GM18951 (cell line): Measurements from ENCODE around the gene MYL6B.

ENCODE experiments used
- POLR2A ChIP-seq: IDR thresholded peaks from 4 replicates; pipeline ENCODE4 v1.6.1; 2011; ENCODE audit warnings: mild to moderate bottlenecking; ENCODE audit not compliant: insufficient read length, insufficient read depth; ENCODE audit errors: extremely low read depth
- in situ Hi-C: fragments of 300-500 bp; cut with MboI; formaldehyde crosslinking; loops from one replicate; pipeline ENCODE4 v1.12.0; 2022; ENCODE audit warnings: low sequenced_read_pairs, mixed read lengths, inconsistent platforms; ENCODE audit not compliant: unreplicated experiment

MYL6B gene

DNA sequence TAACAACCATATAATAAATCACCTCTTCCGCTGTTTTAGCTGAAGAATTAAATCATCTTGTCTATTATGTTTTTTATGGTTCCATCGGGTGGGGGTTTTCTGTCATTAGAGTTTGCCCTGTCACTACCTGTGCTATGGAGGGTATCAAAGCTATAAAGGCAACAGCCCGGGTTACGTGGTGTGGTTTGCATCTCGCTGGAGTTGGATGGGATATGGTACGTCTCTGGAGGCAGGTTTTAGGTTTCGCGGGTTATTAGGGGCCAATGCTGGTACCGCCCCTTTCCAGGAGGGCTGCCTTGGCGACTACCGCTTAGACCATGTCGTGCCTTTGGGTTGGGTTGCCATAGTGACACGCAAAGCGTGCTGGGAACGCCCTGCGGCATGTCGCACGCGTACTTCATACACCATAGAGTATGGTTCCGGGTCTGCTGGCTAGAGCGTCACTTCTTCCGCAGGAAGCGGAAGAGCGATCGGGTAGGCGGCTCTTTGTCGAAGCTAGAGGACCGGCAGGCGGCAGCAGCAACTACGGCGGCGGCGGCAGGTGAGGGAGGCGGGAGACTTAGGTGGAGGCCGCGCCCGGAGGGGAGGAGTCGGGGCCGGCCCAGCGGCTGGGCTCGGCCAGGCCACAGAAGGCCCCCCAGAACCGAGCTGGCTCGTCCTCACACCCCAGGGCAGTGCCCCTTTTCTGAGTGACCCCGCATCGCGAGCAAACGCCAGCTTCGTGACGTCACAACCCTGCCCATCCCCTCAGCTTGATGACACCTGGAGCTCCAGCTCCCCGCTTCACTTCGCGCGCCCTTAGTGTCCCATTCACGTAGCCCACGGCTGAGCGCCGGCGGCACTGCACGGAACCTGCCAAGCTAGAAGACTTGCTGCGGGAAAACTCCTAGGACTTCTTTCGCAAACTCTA lies 34.4 kb upstream of the MYL6B start, which contains the start of gene ZC3H10:
TSS of gene ZC3H10 (plus strand) at position 489 of the 910 bp plus-strand sequence. CDS start 2,297 bp downstream, outside the sequence.
- peak; percentile 97 for TF ChIP-seq POLR2A
- in situ Hi-C loops: no loop called here

DNA sequence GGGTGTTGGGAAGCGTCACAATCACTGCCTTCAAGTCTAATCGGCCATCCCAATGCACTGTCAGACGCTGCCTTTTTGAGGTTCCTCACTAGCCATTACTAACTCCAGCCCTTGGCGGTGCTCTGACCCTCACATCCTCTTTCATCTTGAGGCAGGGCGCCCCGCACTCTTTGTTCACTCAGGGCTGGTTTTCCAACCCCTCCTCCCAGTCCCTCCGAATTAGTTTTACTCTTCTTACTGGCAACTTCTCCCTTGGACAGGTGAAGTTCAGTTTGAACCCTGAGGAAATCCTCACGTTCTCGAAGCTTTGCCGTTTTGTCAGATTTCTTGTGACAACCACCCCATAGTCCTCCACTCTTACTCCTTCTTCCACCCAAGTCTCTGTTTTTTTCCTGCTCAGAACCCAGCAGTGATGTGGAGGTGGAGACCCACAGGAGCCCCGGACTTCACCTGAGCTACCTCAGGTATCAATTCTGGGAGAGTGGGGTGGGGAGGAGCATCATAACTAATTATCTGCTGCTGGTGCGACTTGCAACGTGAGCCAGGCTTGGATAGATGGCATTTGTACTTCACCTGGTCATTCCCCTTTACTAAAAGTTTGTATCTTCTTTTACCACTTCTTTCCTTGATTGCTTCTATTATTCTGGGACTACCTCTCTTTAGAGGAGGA lies 33.6 kb upstream of the MYL6B start:
- in situ Hi-C loops: no loop called here
- no peak for TF ChIP-seq POLR2A

DNA sequence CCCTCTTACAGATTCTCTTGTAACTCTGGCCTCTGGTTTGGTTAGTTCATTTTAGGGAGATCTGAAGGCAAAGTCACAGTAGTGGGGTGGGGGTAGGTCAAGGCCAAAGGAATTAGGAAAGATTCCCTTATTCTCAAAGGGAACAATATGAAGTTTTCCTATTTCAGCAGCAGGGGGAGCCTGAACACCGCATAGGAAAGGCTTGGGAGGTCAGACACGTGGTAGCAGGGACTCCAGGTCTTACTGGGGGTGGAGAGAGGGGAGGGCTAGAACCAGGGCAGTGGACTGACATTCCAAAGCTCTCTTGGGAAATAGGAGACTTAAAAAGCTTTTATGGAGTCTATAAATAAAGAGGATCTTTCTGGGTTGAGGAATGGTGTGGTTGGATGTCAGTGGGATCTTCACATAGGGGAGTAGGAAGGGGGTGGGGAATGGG lies 33.0 kb upstream of the MYL6B start:
- TF ChIP-seq POLR2A: no peak
- in situ Hi-C loops: no loop called here

DNA sequence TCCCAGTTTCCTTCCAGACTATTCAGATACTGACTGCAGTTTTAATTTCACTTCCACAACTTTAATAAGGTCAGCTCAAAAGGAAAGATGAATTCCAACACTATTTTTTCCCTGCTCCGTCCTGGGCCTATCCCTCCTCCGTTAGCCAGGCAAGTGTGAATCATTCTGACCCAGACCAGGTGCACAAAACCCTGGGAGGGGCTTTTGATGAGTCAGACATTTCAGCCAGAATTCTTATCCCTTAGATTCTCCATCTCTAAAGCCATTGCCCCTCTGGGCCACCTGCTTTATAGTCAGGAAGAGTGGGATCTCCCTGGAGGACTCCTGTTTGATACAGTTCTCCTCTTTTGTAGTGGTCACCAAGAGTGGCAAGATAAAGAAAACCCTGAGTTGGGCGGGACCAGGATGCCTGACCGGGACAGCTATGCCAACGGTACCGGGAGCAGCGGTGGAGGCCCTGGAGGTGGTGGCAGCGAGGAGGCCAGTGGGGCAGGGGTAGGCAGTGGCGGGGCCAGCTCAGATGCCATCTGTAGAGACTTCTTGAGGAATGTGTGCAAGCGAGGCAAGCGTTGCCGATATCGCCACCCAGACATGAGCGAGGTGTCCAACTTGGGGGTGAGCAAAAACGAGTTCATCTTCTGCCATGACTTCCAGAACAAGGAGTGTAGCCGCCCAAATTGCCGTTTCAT lies 32.1 kb upstream of the MYL6B start:
- in situ Hi-C loops: no loop called here
- TF ChIP-seq POLR2A: no peak

DNA sequence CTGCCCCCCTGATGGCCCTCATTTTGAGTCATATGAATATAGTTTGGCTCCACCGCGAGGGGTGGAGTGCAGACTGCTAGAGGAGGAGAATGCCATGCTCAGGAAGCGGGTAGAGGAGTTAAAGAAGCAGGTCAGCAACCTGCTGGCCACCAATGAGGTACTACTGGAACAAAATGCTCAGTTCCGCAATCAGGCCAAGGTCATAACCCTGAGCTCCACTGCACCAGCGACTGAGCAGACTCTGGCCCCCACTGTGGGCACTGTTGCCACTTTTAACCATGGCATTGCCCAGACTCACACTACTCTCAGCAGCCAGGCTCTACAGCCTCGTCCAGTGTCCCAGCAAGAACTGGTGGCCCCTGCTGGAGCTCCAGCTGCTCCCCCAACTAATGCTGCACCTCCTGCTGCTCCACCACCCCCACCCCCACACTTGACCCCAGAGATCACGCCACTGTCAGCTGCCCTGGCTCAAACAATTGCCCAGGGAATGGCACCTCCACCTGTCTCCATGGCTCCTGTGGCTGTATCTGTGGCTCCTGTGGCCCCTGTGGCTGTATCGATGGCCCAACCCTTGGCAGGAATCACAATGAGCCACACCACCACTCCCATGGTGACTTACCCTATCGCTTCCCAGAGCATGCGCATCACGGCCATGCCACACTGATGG lies 31.1 kb upstream of the MYL6B start:
- in situ Hi-C loops: no loop called here
- TF ChIP-seq POLR2A: no peak

DNA sequence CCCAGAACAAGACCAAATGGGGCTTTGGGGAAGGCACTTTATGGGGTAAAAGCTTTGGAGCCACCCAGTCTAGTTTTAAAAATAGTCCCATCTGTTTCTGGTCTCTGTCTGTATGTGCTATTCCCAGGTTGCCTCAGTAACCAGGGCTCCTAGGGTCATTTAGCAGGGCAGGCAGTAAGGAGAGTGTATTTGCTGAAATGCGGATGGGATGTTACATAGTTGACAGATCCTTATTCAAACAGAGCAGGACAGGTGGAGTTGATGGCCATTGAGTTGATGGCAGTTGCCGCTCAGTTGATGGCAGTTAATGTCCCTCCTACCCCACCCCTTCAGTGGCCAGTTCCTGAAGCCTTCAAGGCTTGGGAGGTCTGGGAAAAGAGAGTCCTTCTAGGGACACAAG lies 29.8 kb upstream of the MYL6B start:
- in situ Hi-C loops: no loop called here
- no peak for TF ChIP-seq POLR2A

DNA sequence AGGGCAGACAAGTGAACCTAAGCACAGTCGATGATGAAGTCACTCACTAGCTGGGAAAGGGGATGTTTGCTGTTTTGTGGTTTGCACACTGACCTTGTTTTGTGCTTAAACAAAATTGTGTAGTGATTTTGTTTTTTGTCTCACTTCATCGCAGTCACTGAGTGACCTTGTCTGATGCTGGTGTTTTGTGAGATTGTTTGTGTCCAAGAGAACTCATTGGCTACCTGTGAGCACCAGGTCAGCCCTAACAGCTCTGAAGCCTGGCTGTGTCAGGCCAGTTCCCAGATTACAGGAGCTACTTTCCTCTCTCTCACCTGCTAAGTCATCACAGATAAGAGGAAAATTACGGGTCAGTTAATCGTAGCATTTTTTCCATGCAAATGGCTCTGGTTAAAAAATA lies 28.3 kb upstream of the MYL6B start:
- in situ Hi-C loops: no loop called here
- TF ChIP-seq POLR2A: no peak

DNA sequence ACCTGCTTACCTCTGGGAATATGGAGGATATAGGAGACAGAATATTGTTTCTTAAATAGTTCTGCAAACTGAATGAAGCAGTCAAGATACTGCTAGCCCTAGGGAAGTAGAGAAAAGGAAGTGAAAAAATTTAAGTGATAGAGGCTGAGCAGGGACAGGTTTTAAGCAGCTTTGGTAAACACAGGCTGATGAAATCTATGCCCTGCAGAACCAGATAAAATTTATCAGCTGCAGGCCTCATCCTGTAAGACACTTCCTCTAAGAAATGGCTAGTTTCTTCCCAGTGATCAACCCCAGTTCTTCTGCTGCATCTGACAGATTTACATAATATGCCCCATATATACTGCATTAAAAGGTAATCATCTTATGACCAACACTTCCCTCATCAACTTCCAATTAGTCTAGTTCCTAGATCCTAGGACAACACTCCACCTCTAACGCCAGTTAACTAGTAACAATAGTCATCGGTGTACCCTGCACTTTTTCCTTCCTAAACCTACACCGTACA lies 25.6 kb upstream of the MYL6B start:
- in situ Hi-C loops: no loop called here
- no peak for TF ChIP-seq POLR2A

DNA sequence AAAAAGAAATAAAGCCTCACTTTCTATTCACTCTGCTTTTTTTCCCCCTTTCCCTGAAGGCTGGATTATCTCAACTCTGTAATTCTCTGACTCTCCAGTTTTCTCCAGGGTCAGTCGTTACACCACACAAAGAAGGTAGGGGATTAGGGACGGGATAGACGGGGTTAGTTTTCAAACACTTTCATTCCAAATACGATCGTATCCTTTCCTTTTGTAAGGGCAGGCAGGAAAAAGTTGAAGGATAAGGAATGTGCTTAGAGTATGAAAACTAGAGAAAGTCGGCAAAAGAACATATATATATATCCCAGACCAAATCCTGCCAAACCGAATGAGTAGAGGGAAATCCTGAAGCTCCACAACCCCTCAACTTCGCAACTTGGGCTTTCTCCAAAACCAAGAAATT lies 24.9 kb upstream of the MYL6B start:
- no peak for TF ChIP-seq POLR2A
- in situ Hi-C loops: no loop called here

DNA sequence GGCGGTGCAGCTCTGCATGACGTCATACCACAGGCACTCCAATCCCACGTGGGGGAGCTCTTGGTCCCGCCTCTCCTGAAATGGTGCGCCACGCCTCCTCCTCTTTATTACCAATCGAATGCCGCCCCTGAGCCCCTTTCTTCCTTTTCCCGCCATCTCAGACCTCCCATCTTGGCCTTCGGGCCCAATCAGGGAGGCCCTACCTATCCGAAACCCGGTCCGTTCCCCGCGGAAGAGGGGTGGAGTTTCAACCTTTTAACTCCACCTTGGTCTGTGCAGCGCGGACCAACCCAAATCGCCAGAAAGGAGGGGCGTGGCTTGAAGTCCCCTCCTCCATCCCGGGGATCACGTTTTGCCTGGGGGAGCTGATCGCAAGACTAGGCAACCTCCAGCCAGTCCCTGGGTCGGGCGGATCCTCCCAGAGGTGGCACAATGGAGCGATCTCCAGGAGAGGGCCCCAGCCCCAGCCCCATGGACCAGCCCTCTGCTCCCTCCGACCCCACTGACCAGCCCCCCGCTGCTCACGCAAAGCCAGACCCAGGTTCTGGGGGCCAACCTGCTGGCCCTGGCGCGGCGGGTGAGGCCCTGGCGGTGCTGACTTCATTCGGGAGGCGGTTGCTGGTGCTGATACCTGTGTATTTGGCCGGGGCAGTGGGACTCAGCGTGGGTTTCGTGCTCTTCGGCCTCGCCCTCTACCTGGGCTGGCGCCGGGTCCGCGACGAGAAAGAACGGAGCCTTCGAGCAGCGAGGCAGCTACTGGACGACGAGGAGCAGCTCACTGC lies 24.3 kb upstream of the MYL6B start, which contains the start of gene ESYT1:
TSS of gene ESYT1 (plus strand) at position 380 of the 782 bp plus-strand sequence. CDS start at position 433, 53 bp downstream.
- in situ Hi-C loops: no loop called here
- peak; percentile 80 for TF ChIP-seq POLR2A

DNA sequence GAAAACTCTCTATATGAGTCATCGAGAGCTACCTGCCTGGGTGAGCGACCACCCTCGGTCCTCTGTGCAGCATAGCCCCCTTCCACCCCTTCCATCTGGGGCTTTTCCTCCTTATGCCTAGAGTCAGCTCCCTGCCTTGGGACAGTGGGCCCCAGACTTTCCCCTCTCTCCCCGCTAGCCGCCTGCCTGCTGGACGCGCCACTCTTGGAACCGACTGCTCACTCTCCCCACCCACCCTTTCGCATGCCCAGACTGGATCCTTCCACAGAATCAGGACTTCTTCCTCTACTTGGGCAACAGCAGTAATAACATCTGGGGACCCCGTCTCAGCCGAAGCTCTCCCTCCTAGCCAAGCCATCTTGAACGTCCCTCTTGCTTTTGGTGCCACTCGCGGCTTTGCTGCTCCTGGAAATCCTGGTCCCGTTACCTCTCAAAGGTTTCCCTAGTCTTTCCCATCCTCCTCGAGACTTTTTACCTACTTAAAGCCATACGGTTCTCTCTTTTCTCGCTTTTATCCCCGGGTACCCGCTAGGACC lies 23.6 kb upstream of the MYL6B start:
- in situ Hi-C loops: no loop called here
- no peak for TF ChIP-seq POLR2A
